DND-41 (cell line): ENCODE data around the gene ARHGEF39.

Experiments
- EZH2 ChIP-seq: IDR thresholded peaks from 3 replicates; pipeline ENCODE4 v1.6.1; 2012; ENCODE audit warnings: borderline replicate concordance, low read depth, mild to moderate bottlenecking, moderate library complexity, low read length, inconsistent platforms; ENCODE audit not compliant: severe bottlenecking
- TF ChIP-seq, protein P1 (sequence below): IDR thresholded peaks from 2 replicates; pipeline ENCODE4 v1.5.1; 2012; ENCODE audit warnings: borderline replicate concordance, low read length, moderate library complexity, mild to moderate bottlenecking; ENCODE audit not compliant: poor library complexity, severe bottlenecking; ENCODE audit errors: extremely low read depth

- TF ChIP-seq, protein P1, sequence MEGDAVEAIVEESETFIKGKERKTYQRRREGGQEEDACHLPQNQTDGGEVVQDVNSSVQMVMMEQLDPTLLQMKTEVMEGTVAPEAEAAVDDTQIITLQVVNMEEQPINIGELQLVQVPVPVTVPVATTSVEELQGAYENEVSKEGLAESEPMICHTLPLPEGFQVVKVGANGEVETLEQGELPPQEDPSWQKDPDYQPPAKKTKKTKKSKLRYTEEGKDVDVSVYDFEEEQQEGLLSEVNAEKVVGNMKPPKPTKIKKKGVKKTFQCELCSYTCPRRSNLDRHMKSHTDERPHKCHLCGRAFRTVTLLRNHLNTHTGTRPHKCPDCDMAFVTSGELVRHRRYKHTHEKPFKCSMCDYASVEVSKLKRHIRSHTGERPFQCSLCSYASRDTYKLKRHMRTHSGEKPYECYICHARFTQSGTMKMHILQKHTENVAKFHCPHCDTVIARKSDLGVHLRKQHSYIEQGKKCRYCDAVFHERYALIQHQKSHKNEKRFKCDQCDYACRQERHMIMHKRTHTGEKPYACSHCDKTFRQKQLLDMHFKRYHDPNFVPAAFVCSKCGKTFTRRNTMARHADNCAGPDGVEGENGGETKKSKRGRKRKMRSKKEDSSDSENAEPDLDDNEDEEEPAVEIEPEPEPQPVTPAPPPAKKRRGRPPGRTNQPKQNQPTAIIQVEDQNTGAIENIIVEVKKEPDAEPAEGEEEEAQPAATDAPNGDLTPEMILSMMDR, result no peak
- TF ChIP-seq EZH2, result no peak
Measured at GRCh38 chr9:35706951-35707350, 42.0 kb upstream of the ARHGEF39 start.
